Parathyroid adenoma (tissue), 2 donors: ENCODE results near the gene DLX3.

Experiments used
- H2AFZ ChIP-seq: fragments of 300-600 bp; sonication (generic); one replicate; pipeline ENCODE4 v1.7.0; 2017; ENCODE audit warnings: antibody characterized with exemption, mild to moderate bottlenecking
- H3K27ac ChIP-seq: fragments of 300-600 bp; sonication (generic); one replicate; pipeline ENCODE4 v1.7.0; 2017
- H3K27me3 ChIP-seq: fragments of 300-600 bp; sonication (generic); one replicate; pipeline ENCODE4 v1.7.0; 2017; ENCODE audit warnings: low read length; ENCODE audit not compliant: control insufficient read depth, insufficient read depth
- H3K36me3 ChIP-seq: fragments of 300-600 bp; sonication (generic); one replicate; pipeline ENCODE4 v1.7.0; 2017; ENCODE audit warnings: low read length; ENCODE audit not compliant: control insufficient read depth, insufficient read depth
- H3K4me1 ChIP-seq: fragments of 300-600 bp; sonication (generic); one replicate; pipeline ENCODE4 v1.7.0; 2017; ENCODE audit warnings: control low read depth
- H3K4me2 ChIP-seq: fragments of 300-600 bp; sonication (generic); one replicate; pipeline ENCODE4 v1.7.0; 2017; ENCODE audit warnings: low read length
- H3K4me3 ChIP-seq: fragments of 300-600 bp; sonication (generic); one replicate; pipeline ENCODE4 v1.7.0; 2017; ENCODE audit warnings: low read depth, low read length
- H3K79me2 ChIP-seq: fragments of 300-600 bp; sonication (generic); one replicate; pipeline ENCODE4 v1.7.0; 2017; ENCODE audit warnings: control low read depth
- H3K9ac ChIP-seq: fragments of 300-600 bp; sonication (generic); one replicate; pipeline ENCODE4 v1.7.0; 2017; ENCODE audit warnings: mild to moderate bottlenecking
- H3K9me3 ChIP-seq: fragments of 300-600 bp; sonication (generic); one replicate; pipeline ENCODE4 v1.7.0; 2017; ENCODE audit warnings: low read length; ENCODE audit not compliant: control insufficient read depth
- CTCF ChIP-seq: fragments of 300-600 bp; sonication (generic); IDR thresholded peaks from one replicate; pipeline ENCODE4 v1.7.0; 2017; ENCODE audit warnings: antibody characterized with exemption, mild to moderate bottlenecking
- donor health status: primary hyperparathyroidism.

Gene DLX3

GRCh38 chr17:50039058-50039457, 44.0 kb upstream of the DLX3 start:
- H3K9ac ChIP-seq: no peak overlapping the region
- H3K79me2 ChIP-seq: no peaks in the 10 kb centered on the region
- H2AFZ ChIP-seq: no peak overlapping the region
- no peak overlapping the region for H3K27ac ChIP-seq
- H3K4me2 ChIP-seq: no peak overlapping the region
- no peaks in the 10 kb centered on the region for H3K36me3 ChIP-seq
- H3K9me3 ChIP-seq: no peaks in the 10 kb centered on the region
- no peak overlapping the region for H3K4me3 ChIP-seq
- H3K4me1 ChIP-seq: no peaks in the 10 kb centered on the region
- no peak for TF ChIP-seq CTCF
- H3K27me3 ChIP-seq: no peaks in the 10 kb centered on the region

GRCh38 chr17:50037321-50038107, 42.5 kb upstream of the DLX3 start:
- Histone ChIP-seq H3K4me3 (no peak overlapping the region), H3K9me3 (no peaks in the 10 kb centered on the region), H3K79me2 (no peaks in the 10 kb centered on the region), H3K9ac (no peak overlapping the region), H3K27me3 (no peaks in the 10 kb centered on the region), H3K4me1 (no peaks in the 10 kb centered on the region), H2AFZ (no peak overlapping the region), H3K27ac (no peak overlapping the region), H3K4me2 (no peak overlapping the region), H3K36me3 (no peaks in the 10 kb centered on the region)
- TF ChIP-seq CTCF: no peak

- Histone ChIP-seq H3K4me1 (no peaks in the 10 kb centered on the region), H3K27me3 (no peaks in the 10 kb centered on the region), H3K36me3 (no peaks in the 10 kb centered on the region), H3K4me3 (no peak overlapping the region), H3K9ac (no peak overlapping the region), H3K27ac (no peak overlapping the region), H3K9me3 (no peaks in the 10 kb centered on the region), H3K4me2 (no peak overlapping the region), H3K79me2 (no peaks in the 10 kb centered on the region), H2AFZ (no peak overlapping the region)
- TF ChIP-seq CTCF: no peak
Measured at GRCh38 chr17:50036455-50037261, 41.6 kb upstream of the DLX3 start.

- Histone ChIP-seq H3K36me3 (no peaks in the 10 kb centered on the region), H3K4me2 (no peak overlapping the region), H3K4me1 (no peaks in the 10 kb centered on the region), H3K27me3 (no peaks in the 10 kb centered on the region), H3K4me3 (no peak overlapping the region), H3K9ac (no peak overlapping the region), H3K79me2 (no peaks in the 10 kb centered on the region), H3K27ac (no peak overlapping the region), H2AFZ (no peak overlapping the region), H3K9me3 (no peaks in the 10 kb centered on the region)
- no peak for TF ChIP-seq CTCF
Measured at GRCh38 chr17:50035945-50036344, 40.9 kb upstream of the DLX3 start.
